ENCODE measurements around the gene MMP21.

DNA sequence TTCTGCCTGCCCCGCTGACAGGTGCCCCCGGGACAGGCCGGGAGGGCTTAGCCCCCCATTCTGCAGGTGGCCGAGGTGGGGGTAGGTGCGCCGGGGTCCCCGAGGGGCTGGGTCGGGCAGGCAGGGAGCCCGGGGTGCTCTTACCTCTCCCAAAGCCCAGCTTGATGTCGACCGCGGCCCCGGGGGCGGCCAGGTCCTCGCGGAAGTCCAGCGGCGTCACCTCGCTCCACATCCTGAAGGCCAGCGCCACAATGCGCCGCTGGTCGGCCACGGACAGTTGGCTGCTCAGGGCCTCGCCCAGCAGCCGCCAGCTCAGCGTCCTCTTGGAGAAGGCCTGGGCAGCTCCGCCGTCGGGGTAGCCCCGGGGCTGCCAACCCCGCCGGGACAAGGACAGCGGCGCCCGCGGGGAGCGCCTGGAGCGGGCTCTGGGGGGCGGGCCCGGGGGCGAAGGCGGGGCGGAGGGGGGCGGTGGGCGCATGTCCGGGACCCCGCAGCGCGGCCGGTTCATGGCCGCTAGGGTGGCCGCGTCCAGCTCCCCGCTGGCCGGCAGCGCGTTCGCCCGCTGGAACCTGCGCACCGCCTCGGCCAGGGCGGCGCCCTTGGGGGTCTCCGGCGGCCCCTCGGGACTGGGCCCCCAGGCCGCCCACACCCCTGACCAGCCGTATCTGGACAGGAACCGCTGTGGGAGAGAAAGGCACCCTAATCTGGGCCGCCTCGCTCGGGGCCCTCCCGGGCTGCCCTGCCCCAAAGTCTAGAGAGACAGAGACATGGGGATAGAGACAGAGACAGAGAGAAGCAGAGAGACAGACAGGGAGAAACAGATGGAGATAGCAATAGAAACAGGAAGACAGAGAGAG, 1.7 kb downstream of the MMP21 start:
- TF ChIP-seq, protein P1, sequence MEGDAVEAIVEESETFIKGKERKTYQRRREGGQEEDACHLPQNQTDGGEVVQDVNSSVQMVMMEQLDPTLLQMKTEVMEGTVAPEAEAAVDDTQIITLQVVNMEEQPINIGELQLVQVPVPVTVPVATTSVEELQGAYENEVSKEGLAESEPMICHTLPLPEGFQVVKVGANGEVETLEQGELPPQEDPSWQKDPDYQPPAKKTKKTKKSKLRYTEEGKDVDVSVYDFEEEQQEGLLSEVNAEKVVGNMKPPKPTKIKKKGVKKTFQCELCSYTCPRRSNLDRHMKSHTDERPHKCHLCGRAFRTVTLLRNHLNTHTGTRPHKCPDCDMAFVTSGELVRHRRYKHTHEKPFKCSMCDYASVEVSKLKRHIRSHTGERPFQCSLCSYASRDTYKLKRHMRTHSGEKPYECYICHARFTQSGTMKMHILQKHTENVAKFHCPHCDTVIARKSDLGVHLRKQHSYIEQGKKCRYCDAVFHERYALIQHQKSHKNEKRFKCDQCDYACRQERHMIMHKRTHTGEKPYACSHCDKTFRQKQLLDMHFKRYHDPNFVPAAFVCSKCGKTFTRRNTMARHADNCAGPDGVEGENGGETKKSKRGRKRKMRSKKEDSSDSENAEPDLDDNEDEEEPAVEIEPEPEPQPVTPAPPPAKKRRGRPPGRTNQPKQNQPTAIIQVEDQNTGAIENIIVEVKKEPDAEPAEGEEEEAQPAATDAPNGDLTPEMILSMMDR (conservative IDR thresholded peaks at IDR 0.05) = no peak
- TF ChIP-seq ZFX (IDR thresholded peaks at IDR 0.05) = no peak

All from C4-2B (cell line).